Measurements from ENCODE around the gene AP3D1. TPM values are rescaled to one million over a fixed set of nuclear protein-coding genes. Genes with fewer than 3 reads are reported as not detected.

AP3D1 gene
- total RNA-seq, 2 experiments from 2014 or later: 73.7 to 74.1 TPM

DNA sequence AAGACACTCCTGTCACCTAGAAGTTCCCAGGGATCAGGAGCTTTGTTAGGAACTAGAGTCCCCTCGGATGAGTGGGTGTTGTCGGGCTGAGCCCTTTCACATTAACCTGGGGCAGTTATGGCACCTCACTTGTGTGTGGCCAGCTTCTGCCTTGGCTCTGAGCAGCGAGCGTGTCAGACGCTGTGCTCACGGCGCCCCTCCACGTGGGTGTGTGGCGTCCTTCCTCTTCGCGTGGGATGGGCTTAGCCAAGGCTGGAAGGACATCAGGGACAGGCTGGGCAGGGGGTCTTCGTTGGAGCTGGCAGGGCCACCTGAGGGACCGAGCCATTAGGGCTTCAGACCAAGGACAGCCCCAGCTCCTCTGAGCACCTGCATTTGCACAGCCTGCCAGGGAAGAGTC lies 35.8 kb upstream of the AP3D1 start:
- Mint-ChIP-seq H3K9me3 (no peaks in the 10 kb centered on the region), H3K4me3 (no peak overlapping the region), H3K4me1 (ENCODE audit: low read depth) (peaks cover 7% of the 10 kb centered on the region), H3K36me3 (ENCODE audit: low read depth) (peaks cover 39% of the 10 kb centered on the region), H3K27ac (no peak overlapping the region), H3K27me3 (no peaks in the 10 kb centered on the region)
- TF ChIP-seq, protein P1, sequence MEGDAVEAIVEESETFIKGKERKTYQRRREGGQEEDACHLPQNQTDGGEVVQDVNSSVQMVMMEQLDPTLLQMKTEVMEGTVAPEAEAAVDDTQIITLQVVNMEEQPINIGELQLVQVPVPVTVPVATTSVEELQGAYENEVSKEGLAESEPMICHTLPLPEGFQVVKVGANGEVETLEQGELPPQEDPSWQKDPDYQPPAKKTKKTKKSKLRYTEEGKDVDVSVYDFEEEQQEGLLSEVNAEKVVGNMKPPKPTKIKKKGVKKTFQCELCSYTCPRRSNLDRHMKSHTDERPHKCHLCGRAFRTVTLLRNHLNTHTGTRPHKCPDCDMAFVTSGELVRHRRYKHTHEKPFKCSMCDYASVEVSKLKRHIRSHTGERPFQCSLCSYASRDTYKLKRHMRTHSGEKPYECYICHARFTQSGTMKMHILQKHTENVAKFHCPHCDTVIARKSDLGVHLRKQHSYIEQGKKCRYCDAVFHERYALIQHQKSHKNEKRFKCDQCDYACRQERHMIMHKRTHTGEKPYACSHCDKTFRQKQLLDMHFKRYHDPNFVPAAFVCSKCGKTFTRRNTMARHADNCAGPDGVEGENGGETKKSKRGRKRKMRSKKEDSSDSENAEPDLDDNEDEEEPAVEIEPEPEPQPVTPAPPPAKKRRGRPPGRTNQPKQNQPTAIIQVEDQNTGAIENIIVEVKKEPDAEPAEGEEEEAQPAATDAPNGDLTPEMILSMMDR (IDR thresholded peaks at IDR 0.05): no peak
- POLR2A ChIA-PET: interaction anchor here (0.6 to 1.3 kb wide), 3 partner anchors 10 to 46 kb away, joined by 3 to 4 read pairs (median 3); no protein-coding TSS in a partner anchor
- CTCF ChIA-PET: no interaction called here
- intact Hi-C loops (cut with micrococcal nuclease): no loop called here
- no peak for ATAC-seq
- DNase-seq: no peak

DNA sequence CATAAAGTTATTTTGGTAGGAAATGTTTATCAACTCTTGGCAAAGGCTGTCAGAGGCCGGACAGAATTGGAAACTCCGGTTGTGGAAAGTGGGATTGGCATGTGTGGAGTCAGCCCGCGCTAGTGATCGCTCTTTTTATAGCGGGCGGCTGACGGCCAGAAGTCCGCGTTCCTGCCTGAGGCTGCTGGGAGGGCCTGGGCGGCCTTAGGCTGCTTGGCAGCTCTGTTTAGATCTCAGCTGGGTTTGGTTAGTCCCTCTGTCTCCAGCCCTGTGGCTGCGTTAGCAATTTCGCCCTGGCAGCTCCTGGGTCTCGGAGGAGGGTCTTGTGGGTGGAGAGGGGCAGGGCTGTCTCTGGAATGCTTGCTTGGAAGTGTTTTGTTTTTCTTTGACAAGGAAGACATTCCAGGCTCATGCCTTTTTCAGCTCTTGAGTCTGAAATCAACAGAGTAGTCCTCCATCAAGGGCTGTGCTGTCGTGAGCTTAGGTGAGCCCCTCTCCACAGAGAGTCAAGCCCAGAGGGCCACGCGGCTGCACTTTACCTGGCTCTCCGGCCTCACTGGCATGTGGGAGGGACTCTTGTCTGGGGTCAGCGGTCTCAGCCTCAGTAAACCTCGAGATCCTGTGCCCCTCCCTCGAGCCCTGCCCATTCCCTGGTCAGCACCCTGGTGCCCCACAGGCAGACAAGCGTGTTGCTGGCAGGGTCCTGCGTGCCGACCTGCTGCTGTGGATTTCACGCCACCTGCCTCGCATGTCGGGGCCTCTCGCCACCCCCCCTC lies 34.9 kb upstream of the AP3D1 start:
- Mint-ChIP-seq H3K9me3 (no peaks in the 10 kb centered on the region), H3K4me3 (no peak overlapping the region), H3K27me3 (no peaks in the 10 kb centered on the region), H3K4me1 (ENCODE audit: low read depth) (peaks cover 7% of the 10 kb centered on the region), H3K27ac (no peak overlapping the region), H3K36me3 (ENCODE audit: low read depth) (peaks cover 39% of the 10 kb centered on the region)
- ATAC-seq: no peak
- CTCF ChIA-PET: no interaction called here
- TF ChIP-seq, protein P1 (IDR thresholded peaks at IDR 0.05): no peak
- no peak for DNase-seq
- POLR2A ChIA-PET: interaction anchor here (0.6 to 1.3 kb wide), 4 partner anchors 9 to 314 kb away, joined by 3 to 4 read pairs (median 4); no protein-coding TSS in a partner anchor
- intact Hi-C loops (cut with micrococcal nuclease): no loop called here

DNA sequence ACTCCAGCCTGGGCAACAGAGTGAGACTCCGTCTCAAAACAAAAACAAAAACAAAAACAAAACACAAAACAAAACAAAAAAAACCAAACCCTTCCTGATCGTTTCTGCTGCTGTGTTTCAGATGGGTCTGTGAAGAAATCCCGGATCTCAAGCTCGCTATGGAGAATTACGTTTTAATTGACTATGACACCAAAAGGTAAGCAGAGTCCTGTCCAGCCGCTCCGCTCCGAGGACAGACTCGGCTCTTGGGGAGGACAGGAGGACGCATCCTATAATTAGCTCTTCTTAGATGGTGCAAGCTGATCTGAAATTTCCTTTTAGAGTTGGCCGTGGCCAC lies 34.3 kb upstream of the AP3D1 start:
- no peaks in the 10 kb centered on the region for H3K27me3 Mint-ChIP-seq
- no peak overlapping the region for H3K4me3 Mint-ChIP-seq
- POLR2A ChIA-PET: interaction anchor here (0.6 to 1.0 kb wide), 3 partner anchors 44 to 314 kb away, joined by 3 to 4 read pairs (median 4); no protein-coding TSS in a partner anchor
- peaks cover 36% of the 10 kb centered on the region for H3K36me3 Mint-ChIP-seq (ENCODE audit: low read depth)
- TF ChIP-seq, protein P1 (IDR thresholded peaks at IDR 0.05): no peak
- ATAC-seq (no peak), DNase-seq (no peak)
- intact Hi-C loops (cut with micrococcal nuclease): no loop called here
- H3K4me1 Mint-ChIP-seq (ENCODE audit: low read depth): peaks cover 7% of the 10 kb centered on the region
- no peak overlapping the region for H3K27ac Mint-ChIP-seq
- no peaks in the 10 kb centered on the region for H3K9me3 Mint-ChIP-seq
- CTCF ChIA-PET: no interaction called here

DNA sequence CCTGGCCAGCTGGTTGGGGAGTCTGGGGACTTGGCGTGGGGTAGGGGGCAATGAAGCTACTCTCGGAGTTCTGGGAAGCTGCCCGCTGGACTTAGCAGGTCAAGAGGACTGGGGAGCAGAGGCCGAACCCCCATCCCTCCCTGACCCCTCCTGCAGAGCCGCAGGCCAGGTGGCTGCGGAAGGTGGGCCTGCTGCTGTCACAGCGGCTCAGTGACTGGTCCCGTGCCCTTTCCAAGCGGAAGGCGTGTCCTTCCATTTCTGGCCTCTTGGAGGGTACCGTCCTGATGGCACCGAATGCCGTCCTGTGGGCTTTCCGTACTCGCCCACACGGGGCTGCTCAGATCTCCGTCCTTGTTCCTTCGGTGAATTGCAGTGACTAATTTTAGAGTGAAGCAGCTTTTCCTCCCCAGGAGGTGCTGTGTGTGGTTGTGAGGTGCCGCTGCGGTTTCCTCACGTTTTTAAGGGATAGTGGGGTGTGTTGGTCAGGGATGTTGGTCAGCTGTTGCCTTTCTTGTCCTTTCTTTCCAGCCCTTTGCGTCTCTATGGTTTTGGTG lies 33.1 kb upstream of the AP3D1 start:
- no peak for ATAC-seq
- Mint-ChIP-seq H3K27ac (no peak overlapping the region), H3K9me3 (no peaks in the 10 kb centered on the region), H3K27me3 (no peaks in the 10 kb centered on the region), H3K4me3 (no peak overlapping the region), H3K36me3 (ENCODE audit: low read depth) (peaks cover 39% of the 10 kb centered on the region), H3K4me1 (ENCODE audit: low read depth) (peaks cover 11% of the 10 kb centered on the region)
- TF ChIP-seq, protein P1 (IDR thresholded peaks at IDR 0.05): no peak
- intact Hi-C loops (cut with micrococcal nuclease): no loop called here
- ChIA-PET CTCF (no interaction called here), POLR2A (interaction anchor here (1.0 kb wide), 1 partner anchor 45 kb away, joined by 4 read pairs; no protein-coding TSS in a partner anchor)
- DNase-seq: no peak

DNA sequence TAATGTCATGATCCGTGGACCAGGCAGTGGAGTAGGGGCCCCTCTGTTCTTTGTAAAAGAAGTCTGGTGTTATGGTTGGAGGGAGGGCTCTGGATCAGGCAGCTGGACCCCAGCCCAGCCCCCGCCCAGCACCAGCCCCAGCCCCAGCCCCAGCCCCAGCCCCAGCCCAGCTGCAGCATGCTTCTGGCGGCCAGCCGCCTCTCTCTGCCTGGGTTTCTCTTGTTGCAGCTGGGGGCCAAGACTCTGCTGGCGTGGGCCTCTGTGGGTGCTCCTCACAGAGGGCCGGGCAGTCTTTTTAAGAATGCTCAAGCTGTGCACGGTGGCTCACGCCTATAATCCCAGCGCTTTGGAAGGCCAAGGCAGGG lies 30.2 kb upstream of the AP3D1 start:
- Mint-ChIP-seq H3K4me3 (no peak overlapping the region), H3K36me3 (ENCODE audit: low read depth) (peaks cover 31% of the 10 kb centered on the region), H3K9me3 (no peaks in the 10 kb centered on the region), H3K27me3 (no peaks in the 10 kb centered on the region), H3K27ac (no peak overlapping the region), H3K4me1 (ENCODE audit: low read depth) (peaks cover 11% of the 10 kb centered on the region)
- DNase-seq (no peak), ATAC-seq (no peak)
- intact Hi-C loops (cut with micrococcal nuclease): no loop called here
- TF ChIP-seq, protein P1 (IDR thresholded peaks at IDR 0.05): no peak
- CTCF ChIA-PET: no interaction called here
- POLR2A ChIA-PET: no interaction called here

All from activated CD8-positive, alpha-beta T cell treated with anti-CD3 and anti-CD28 coated beads for 36 hours (primary cell).